NOMO-1 treated with dmso at 0.1 percent for 144 hours (cell line): ENCODE measurements around the gene ANKS6.
A peak's percentile ranks its signal among the peaks of the same experiment; 100 is the strongest.

Experiments
- DNase-seq: peaks from one replicate; lab custom pipeline; 2025; ENCODE audit not compliant: unreplicated experiment; lab: John Stamatoyannopoulos, UW

The ANKS6 gene

GRCh38 chr9:98815391-98815951 lies 19.1 kb upstream of the ANKS6 start:
- DNase-seq, result no peak

DNA sequence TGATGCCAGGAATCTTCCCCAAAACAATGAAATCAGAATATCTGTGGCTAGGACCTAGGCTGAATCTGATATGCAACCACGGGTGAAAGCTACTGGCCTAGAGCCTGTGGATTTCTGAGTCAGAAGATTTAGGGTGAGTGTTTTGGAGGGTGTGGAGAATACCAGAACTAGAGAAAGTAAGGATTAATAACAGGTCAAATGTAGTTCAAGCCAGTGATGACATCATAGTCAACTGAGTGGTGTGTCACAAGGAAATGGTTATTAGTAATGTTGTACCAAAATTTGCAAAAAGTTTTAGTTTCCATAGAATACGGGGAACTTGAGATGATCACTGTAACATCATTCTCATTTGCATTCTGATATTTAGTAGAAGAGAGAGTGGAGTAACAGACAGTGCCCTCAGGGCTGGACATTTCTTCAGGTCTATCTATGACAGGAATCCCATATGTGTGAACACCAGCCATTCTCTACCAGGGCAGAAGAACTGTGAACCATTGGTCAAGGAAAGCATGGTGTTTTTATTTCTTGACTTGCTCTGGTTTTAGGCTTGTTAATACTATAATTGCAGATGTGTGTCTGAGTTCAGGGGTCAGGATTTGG lies 14.8 kb upstream of the ANKS6 start:
- DNase-seq, result no peak

DNA sequence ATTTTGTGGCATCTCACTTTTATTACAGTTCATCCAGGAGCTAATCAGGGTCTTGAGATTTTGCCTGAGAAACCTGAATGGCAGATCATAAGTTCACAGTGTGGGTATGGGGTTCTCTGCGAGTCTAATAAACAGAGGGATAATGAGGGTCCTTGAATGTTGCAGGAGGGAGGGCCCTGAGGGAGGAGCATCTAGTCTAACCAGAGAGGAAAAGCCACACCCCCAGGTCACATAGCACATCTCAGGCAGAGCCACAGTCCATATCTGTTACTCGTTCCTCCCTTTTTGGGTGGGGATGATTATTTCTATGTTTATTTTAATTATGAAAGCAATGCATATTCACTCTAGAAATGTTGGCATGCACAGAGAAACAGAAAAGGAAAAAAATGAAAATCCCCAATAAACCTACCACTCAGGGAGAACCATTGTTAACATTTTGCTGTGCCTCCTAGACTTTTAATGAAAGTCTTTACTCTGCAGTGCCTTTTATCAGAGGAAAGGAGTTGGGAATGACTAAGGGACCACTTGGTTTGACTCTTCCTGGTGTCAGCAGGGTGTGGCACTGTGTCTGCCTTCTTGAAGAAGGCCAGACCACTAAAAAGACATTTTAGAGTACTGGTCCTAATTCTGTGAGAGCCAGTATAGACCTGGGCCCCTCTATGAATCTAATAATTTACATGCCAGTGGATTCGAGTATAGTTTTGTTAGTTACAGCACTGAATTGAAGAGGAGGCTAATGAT lies 13.9 kb upstream of the ANKS6 start:
- DNase-seq, result no peak

- no peak for DNase-seq
Observed at GRCh38 chr9:98809311-98810101, 13.2 kb upstream of the ANKS6 start.

DNA sequence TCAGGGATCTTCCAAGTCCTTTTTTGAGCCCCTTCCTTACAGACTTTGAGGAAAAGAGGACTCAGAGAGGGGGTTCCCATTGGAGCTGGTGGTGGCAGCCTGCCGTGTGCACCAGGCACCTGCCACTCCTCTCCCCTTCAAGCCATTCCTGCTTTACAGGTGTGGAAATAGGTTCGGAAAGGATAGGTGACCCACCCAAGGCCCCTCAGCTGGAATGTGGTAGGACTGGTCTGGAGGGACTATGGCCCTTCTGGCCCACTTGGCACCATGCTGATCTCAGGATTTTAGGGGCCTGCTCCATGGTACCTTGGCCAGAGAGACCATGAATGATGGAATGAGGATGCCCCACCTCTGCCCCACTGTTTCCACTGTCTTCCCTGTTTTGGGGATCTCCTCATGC lies 12.5 kb upstream of the ANKS6 start:
- DNase-seq, result no peak

- DNase-seq, result no peak
Observed at GRCh38 chr9:98808411-98808815, 12.1 kb upstream of the ANKS6 start.

DNA sequence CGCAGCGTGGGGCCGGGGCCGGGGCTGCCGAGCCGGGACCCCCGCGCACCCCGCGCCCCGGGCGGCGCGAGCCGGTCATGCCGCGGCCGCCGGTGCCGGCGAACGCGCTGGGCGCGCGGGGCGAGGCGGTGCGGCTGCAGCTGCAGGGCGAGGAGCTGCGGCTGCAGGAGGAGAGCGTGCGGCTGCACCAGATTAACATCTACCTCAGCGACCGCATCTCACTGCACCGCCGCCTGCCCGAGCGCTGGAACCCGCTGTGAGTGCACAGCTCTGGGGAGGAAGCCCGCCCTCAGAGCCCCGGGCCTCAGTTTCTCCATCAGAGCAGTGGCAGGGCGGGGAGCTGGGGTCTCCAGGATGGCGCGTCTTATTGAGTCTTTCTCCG lies 11.4 kb upstream of the ANKS6 start:
- no peak for DNase-seq

GRCh38 chr9:98807070-98807813 lies 10.9 kb upstream of the ANKS6 start, which contains the start of gene GALNT12:
TSS of gene GALNT12 (plus strand) at chr9:98807670. CDS start at chr9:98807699, 29 bp downstream.
- peak; percentile 26 for DNase-seq

DNA sequence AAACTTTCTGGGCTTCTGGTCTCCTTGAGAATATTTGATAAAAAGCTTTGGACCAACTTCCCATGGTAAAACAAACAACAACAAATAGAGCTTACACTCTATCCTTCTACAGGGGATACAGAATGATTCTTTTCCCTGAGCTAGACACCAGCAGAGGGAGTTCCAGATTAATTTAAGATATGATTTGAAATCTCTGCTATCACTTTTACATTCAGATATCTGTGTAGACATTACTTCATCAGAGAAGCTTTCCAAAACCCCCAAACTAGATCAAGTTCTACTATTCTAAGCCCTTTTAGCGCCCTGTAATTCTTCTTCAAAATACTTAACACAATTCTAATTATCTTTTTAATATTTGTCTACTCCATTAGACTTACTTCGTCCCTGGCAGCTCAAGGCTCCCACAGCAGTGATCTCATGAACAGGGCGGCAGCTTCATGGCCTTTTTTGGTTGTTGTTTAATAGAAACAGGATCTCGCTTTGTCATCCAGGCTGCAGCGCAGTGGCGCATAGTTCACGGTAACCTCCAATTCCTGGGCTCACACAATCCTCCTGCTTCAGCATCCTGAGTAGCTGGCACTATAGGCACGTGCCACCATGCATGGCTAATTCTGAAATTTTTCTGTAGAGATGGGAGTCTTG lies 10.2 kb upstream of the ANKS6 start:
- DNase-seq, result no peak

DNA sequence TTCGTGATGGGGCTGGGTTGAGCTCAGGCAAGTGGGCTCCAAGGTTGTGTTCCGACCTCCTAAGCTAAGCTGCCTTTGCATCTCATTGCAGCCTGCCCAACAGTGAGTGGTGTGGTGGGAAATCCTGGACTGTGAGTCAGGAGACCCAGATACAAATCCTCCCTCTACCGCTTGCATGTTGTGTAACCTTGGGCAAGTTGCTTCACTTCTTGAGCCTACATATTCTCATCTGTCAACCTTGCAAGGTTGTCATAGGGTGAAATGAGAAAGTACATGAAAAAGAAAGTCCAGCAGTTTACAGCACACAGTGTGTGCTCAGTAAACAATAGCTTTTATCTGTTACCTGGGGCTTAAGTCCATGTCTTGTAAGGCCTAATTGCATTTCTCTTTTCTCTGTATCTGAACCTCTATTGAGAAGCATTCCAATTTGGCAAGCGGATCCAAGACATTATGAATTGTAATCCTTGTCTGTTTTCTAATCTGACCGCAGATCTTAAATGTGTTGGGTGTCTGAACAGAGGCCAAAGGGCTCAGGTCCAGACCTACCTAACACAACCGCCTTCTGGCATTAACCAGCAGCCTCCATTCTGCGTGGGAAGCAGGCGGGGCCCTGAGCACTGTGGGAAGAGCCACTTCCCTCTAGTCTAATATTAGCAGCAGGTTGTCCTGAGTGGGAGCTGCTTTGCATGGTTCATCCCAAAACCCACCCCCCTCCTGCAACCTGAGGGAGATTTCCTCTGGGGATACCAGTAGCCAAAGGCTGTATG lies 9.3 kb upstream of the ANKS6 start:
- peak; percentile 56 for DNase-seq

- DNase-seq, result no peak
Observed at GRCh38 chr9:98804083-98804482, 7.7 kb upstream of the ANKS6 start.

- no peak for DNase-seq
Observed at GRCh38 chr9:98801969-98802371, 5.6 kb upstream of the ANKS6 start.

- DNase-seq, result no peak
Observed at GRCh38 chr9:98801561-98801960, 5.2 kb upstream of the ANKS6 start.

DNA sequence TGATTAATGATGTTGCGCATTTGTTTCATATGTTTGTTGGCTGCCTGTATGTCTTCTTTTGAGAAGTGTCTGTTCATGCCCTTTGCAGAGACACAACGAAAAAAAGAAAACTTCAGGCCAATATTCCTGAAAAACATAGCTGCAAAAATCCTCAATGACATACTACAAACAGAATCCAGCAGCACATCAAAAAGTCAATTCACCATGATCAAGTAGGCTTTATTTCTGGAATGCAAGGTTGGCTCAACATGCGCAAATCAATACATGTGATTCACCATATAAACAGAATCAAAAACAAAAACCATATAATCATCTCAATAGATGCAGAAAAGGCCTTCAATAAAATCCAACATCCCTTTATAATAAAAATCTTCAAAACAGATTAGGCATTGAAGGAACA lies 1.9 kb upstream of the ANKS6 start:
- DNase-seq, result no peak

- no peak for DNase-seq
Observed at GRCh38 chr9:98797491-98797890, 1.1 kb upstream of the ANKS6 start.

DNA sequence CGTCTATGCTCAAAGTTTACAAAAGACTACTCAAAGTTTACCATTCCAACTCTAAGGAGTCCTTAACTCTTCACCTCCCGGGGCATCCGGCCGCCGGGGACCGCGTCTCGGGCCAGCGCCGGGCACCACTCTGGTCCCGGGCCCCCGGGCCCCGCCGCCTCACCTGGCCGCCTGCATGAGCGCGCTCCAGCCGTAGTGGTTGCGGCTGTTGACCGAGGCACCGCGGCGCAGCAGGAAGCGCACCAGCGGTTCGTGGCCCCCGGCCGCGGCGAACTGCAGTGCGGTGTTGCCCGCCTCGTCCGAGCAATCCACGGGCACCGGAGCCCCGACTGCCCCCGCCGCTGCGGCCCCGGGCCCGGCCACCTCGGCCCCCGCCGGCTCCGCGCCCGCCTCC lies 388 bp downstream of the ANKS6 start:
- DNase-seq, result no peak

GRCh38 chr9:98795295-98795955 lies 930 bp downstream of the ANKS6 start:
- DNase-seq, result no peak

GRCh38 chr9:98794802-98795201 lies 1.6 kb downstream of the ANKS6 start:
- no peak for DNase-seq

GRCh38 chr9:98793031-98793430 lies 3.3 kb downstream of the ANKS6 start:
- DNase-seq, result no peak
